ENCODE data around the gene BRD2.
A peak's percentile ranks its signal among the peaks of the same experiment; 100 is the strongest.

The BRD2 gene

DNA sequence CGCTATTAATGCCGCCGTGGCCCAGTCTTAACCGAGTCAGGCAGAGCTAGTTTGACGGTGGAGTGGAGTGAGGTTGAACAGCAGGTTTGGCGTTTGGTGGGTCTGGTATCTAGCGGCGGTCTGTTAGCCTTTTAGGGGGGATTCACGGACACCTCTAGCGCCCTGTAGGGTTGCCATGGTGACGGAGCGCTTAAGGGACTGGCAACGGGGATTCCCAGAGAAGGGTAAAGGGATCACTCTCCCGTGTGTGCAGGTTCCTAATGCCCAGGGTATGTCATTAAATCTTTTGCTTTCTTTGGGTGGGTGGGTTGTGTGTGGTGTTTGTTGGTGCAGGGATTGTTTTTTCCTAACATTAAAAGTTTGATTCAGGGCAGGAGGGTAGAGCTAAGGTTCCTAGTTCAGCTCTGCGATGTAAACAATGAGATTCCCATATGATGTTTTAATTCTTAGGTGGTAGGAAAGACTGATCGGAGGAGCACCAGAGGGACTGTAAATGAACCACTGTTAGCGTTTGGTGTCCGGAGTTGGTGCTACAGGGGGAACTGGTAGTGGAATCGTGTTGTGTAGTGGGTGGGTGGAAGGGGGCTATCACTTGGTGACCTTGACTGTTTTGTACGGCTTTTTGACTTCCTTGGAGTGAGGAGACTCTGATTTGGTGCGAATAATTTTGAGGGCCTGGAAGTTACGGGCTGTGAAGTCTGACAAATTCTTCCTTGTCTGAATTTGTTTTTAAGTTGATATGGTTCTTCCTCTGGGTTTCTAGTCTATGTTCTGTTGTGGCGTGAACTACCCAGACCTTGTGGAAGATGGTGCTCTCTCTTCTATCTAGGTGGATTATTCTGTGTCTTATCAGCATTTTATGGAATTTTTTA, 5.0 kb downstream of the BRD2 start:
- H3K4me2 ChIP-seq (ENCODE audit: insufficient read depth, low read length) = peak overlapping the region; percentile 82
- DNase-seq (peak; percentile 48), ATAC-seq (ENCODE audit: insufficient read depth, low read depth) (no peak)
- H3K4me1 ChIP-seq (ENCODE audit: insufficient read depth, low read length) = peaks cover 40% of the 10 kb centered on the region
- H3K27me3 ChIP-seq (ENCODE audit: insufficient read depth, low read length, poor library complexity) = no peaks in the 10 kb centered on the region
- peaks cover 62% of the 10 kb centered on the region for H4K20me1 ChIP-seq (ENCODE audit: insufficient read depth, low read length)
- peak overlapping the region; percentile 88 for H3K9ac ChIP-seq (ENCODE audit: low read depth, low read length)
- peaks cover 92% of the 10 kb centered on the region for H3K79me2 ChIP-seq (ENCODE audit: insufficient read depth, low read length)
- no peak overlapping the region for H2AFZ ChIP-seq (ENCODE audit: low read depth, low read length)
- H3K36me3 ChIP-seq (ENCODE audit: insufficient read depth, low read length) = peaks cover 76% of the 10 kb centered on the region
- H3K27ac ChIP-seq (ENCODE audit: low read length) = peak overlapping the region; percentile 86
- peak overlapping the region; percentile 46 to 84 for H3K4me3 ChIP-seq (ENCODE audit: low read depth in 1 of 2, low read length in 2 of 2)
- no peak for TF ChIP-seq EZH2 (IDR thresholded peaks at IDR 0.05; ENCODE audit: borderline replicate concordance, low read depth, low read length, severe bottlenecking)
- TF ChIP-seq, protein P1, sequence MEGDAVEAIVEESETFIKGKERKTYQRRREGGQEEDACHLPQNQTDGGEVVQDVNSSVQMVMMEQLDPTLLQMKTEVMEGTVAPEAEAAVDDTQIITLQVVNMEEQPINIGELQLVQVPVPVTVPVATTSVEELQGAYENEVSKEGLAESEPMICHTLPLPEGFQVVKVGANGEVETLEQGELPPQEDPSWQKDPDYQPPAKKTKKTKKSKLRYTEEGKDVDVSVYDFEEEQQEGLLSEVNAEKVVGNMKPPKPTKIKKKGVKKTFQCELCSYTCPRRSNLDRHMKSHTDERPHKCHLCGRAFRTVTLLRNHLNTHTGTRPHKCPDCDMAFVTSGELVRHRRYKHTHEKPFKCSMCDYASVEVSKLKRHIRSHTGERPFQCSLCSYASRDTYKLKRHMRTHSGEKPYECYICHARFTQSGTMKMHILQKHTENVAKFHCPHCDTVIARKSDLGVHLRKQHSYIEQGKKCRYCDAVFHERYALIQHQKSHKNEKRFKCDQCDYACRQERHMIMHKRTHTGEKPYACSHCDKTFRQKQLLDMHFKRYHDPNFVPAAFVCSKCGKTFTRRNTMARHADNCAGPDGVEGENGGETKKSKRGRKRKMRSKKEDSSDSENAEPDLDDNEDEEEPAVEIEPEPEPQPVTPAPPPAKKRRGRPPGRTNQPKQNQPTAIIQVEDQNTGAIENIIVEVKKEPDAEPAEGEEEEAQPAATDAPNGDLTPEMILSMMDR (IDR thresholded peaks at IDR 0.05; ENCODE audit: borderline replicate concordance, extremely low read depth, low read length, poor library complexity, severe bottlenecking) = no peak
- no peaks in the 10 kb centered on the region for H3K9me3 ChIP-seq (ENCODE audit: insufficient read depth, low read length, severe bottlenecking)

GRCh38 chr6:32974016-32974333, 5.6 kb downstream of the BRD2 start:
- Histone ChIP-seq H4K20me1 (ENCODE audit: insufficient read depth, low read length) (peaks cover 67% of the 10 kb centered on the region), H3K4me3 (ENCODE audit: low read depth in 1 of 2, low read length in 2 of 2) (peak overlapping the region; percentile 46 to 84; a peak in 3 of 4 replicates), H3K27ac (ENCODE audit: low read length) (peak overlapping the region; percentile 86), H3K27me3 (ENCODE audit: insufficient read depth, low read length, poor library complexity) (no peaks in the 10 kb centered on the region), H3K4me1 (ENCODE audit: insufficient read depth, low read length) (peaks cover 40% of the 10 kb centered on the region), H3K36me3 (ENCODE audit: insufficient read depth, low read length) (peaks cover 81% of the 10 kb centered on the region), H3K9me3 (ENCODE audit: insufficient read depth, low read length, severe bottlenecking) (no peaks in the 10 kb centered on the region), H3K4me2 (ENCODE audit: insufficient read depth, low read length) (peak overlapping the region; percentile 82), H3K79me2 (ENCODE audit: insufficient read depth, low read length) (peaks cover 92% of the 10 kb centered on the region), H3K9ac (ENCODE audit: low read depth, low read length) (peak overlapping the region; percentile 88), H2AFZ (ENCODE audit: low read depth, low read length) (no peak overlapping the region)
- TF ChIP-seq, protein P1 (IDR thresholded peaks at IDR 0.05; ENCODE audit: borderline replicate concordance, extremely low read depth, low read length, poor library complexity, severe bottlenecking) = no peak
- TF ChIP-seq EZH2 (IDR thresholded peaks at IDR 0.05; ENCODE audit: borderline replicate concordance, low read depth, low read length, severe bottlenecking) = no peak
- DNase-seq = peak; percentile 47
- no peak for ATAC-seq (ENCODE audit: insufficient read depth, low read depth)

- Histone ChIP-seq H3K4me3 (ENCODE audit: low read depth in 1 of 2, low read length in 2 of 2) (peak overlapping the region; percentile 46 to 84; a peak in 3 of 4 replicates), H3K27ac (ENCODE audit: low read length) (peak overlapping the region; percentile 53; the same call in 1 of the 2 replicates), H2AFZ (ENCODE audit: low read depth, low read length) (no peak overlapping the region), H3K36me3 (ENCODE audit: insufficient read depth, low read length) (peaks cover 83% of the 10 kb centered on the region), H3K9me3 (ENCODE audit: insufficient read depth, low read length, severe bottlenecking) (no peaks in the 10 kb centered on the region), H3K4me1 (ENCODE audit: insufficient read depth, low read length) (peaks cover 40% of the 10 kb centered on the region), H3K4me2 (ENCODE audit: insufficient read depth, low read length) (peak overlapping the region; percentile 82), H4K20me1 (ENCODE audit: insufficient read depth, low read length) (peaks cover 74% of the 10 kb centered on the region), H3K79me2 (ENCODE audit: insufficient read depth, low read length) (peaks cover 85% of the 10 kb centered on the region), H3K27me3 (ENCODE audit: insufficient read depth, low read length, poor library complexity) (no peaks in the 10 kb centered on the region), H3K9ac (ENCODE audit: low read depth, low read length) (peak overlapping the region; percentile 88)
- TF ChIP-seq EZH2 (IDR thresholded peaks at IDR 0.05; ENCODE audit: borderline replicate concordance, low read depth, low read length, severe bottlenecking) = no peak
- TF ChIP-seq, protein P1 (IDR thresholded peaks at IDR 0.05; ENCODE audit: borderline replicate concordance, extremely low read depth, low read length, poor library complexity, severe bottlenecking) = no peak
- DNase-seq = no peak
- no peak for ATAC-seq (ENCODE audit: insufficient read depth, low read depth)
Observed at GRCh38 chr6:32974541-32975308, 6.3 kb downstream of the BRD2 start.
